ENCODE results near the gene PATZ1.

PATZ1 gene

DNA sequence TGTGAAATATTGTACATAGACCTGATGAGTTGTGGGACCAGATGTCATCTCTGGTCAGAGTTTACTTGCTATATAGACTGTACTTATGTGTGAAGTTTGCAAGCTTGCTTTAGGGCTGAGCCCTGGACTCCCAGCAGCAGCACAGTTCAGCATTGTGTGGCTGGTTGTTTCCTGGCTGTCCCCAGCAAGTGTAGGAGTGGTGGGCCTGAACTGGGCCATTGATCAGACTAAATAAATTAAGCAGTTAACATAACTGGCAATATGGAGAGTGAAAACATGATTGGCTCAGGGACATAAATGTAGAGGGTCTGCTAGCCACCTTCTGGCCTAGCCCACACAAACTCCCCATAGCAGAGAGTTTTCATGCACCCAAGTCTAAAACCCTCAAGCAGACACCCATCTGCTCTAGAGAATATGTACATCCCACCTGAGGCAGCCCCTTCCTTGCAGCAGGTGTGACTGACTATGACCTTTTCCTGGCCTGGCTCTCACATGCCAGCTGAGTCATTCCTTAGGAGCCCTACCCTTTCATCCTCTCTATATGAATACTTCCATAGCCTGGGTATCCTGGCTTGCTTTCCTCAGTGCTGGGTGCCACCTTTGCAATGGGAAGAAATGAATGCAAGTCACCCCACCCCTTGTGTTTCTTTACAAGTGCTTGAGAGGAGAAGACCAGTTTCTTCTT is 66.2 kb downstream of the PATZ1 start:
- Histone ChIP-seq H2AFZ (ENCODE audit: low read length, unreplicated experiment) (no peak overlapping the region), H3K27ac (ENCODE audit: low read depth, low read length) (no peak overlapping the region), H3K79me2 (ENCODE audit: control insufficient read depth, insufficient read depth, low read length, unreplicated experiment) (no peaks in the 10 kb centered on the region), H3K36me3 (ENCODE audit: insufficient read depth, low read length) (no peaks in the 10 kb centered on the region), H3K4me1 (ENCODE audit: control insufficient read depth, insufficient read depth, low read length, unreplicated experiment) (no peaks in the 10 kb centered on the region), H3K27me3 (ENCODE audit: insufficient read depth, low read length) (no peaks in the 10 kb centered on the region), H3K4me3 (ENCODE audit: low read depth, low read length) (no peak overlapping the region)

GRCh38 chr22:31279327-31279669 is 66.8 kb downstream of the PATZ1 start:
- no peaks in the 10 kb centered on the region for H3K27me3 ChIP-seq (ENCODE audit: insufficient read depth, low read length)
- no peak overlapping the region for H2AFZ ChIP-seq (ENCODE audit: low read length, unreplicated experiment)
- no peak overlapping the region for H3K27ac ChIP-seq (ENCODE audit: low read depth, low read length)
- H3K4me1 ChIP-seq (ENCODE audit: control insufficient read depth, insufficient read depth, low read length, unreplicated experiment) = no peaks in the 10 kb centered on the region
- H3K4me3 ChIP-seq (ENCODE audit: low read depth, low read length) = no peak overlapping the region
- no peaks in the 10 kb centered on the region for H3K36me3 ChIP-seq (ENCODE audit: insufficient read depth, low read length)
- H3K79me2 ChIP-seq (ENCODE audit: control insufficient read depth, insufficient read depth, low read length, unreplicated experiment) = no peaks in the 10 kb centered on the region

DNA sequence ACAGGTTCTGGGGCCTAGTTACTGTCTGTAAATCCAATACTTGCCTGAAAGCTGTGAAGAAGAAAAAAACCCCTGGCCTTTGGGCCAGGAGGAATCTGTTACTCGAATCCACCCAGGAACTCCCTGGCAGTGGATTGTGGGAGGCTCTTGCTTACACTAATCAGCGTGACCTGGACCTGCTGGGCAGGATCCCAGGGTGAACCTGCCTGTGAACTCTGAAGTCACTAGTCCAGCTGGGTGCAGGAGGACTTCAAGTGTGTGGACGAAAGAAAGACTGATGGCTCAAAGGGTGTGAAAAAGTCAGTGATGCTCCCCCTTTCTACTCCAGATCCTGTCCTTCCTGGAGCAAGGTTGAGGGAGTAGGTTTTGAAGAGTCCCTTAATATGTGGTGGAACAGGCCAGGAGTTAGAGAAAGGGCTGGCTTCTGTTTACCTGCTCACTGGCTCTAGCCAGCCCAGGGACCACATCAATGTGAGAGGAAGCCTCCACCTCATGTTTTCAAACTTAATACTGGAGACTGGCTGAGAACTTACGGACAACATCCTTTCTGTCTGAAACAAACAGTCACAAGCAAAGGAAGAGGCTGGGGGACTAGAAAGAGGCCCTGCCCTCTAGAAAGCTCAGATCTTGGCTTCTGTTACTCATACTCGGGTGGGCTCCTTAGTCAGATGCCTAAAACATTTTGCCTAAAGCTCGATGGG is 67.4 kb downstream of the PATZ1 start:
- Histone ChIP-seq H3K36me3 (ENCODE audit: insufficient read depth, low read length) (no peaks in the 10 kb centered on the region), H3K27me3 (ENCODE audit: insufficient read depth, low read length) (no peaks in the 10 kb centered on the region), H3K79me2 (ENCODE audit: control insufficient read depth, insufficient read depth, low read length, unreplicated experiment) (no peaks in the 10 kb centered on the region), H3K27ac (ENCODE audit: low read depth, low read length) (no peak overlapping the region), H3K4me1 (ENCODE audit: control insufficient read depth, insufficient read depth, low read length, unreplicated experiment) (no peaks in the 10 kb centered on the region), H3K4me3 (ENCODE audit: low read depth, low read length) (no peak overlapping the region), H2AFZ (ENCODE audit: low read length, unreplicated experiment) (no peak overlapping the region)

DNA sequence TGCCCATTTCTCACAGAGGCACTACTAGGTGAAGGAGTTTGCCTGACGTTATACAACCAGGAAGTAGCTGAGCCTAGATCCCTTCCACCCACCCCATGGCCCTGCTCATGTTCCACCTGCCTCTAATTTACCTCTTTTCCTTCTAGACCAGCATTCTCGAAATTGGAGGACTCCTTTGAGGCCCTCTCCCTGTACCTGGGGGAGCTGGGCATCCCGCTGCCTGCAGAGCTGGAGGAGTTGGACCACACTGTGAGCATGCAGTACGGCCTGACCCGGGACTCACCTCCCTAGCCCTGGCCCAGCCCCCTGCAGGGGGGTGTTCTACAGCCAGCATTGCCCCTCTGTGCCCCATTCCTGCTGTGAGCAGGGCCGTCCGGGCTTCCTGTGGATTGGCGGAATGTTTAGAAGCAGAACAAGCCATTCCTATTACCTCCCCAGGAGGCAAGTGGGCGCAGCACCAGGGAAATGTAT is 68.0 kb downstream of the PATZ1 start:
- H3K79me2 ChIP-seq (ENCODE audit: control insufficient read depth, insufficient read depth, low read length, unreplicated experiment) = no peaks in the 10 kb centered on the region
- no peak overlapping the region for H3K27ac ChIP-seq (ENCODE audit: low read depth, low read length)
- H2AFZ ChIP-seq (ENCODE audit: low read length, unreplicated experiment) = no peak overlapping the region
- H3K4me1 ChIP-seq (ENCODE audit: control insufficient read depth, insufficient read depth, low read length, unreplicated experiment) = no peaks in the 10 kb centered on the region
- H3K36me3 ChIP-seq (ENCODE audit: insufficient read depth, low read length) = no peaks in the 10 kb centered on the region
- no peak overlapping the region for H3K4me3 ChIP-seq (ENCODE audit: low read depth, low read length)
- H3K27me3 ChIP-seq (ENCODE audit: insufficient read depth, low read length) = no peaks in the 10 kb centered on the region

- Histone ChIP-seq H3K4me1 (ENCODE audit: control insufficient read depth, insufficient read depth, low read length, unreplicated experiment) (no peaks in the 10 kb centered on the region), H3K27ac (ENCODE audit: low read depth, low read length) (no peak overlapping the region), H2AFZ (ENCODE audit: low read length, unreplicated experiment) (no peak overlapping the region), H3K4me3 (ENCODE audit: low read depth, low read length) (no peak overlapping the region), H3K27me3 (ENCODE audit: insufficient read depth, low read length) (no peaks in the 10 kb centered on the region), H3K36me3 (ENCODE audit: insufficient read depth, low read length) (no peaks in the 10 kb centered on the region), H3K79me2 (ENCODE audit: control insufficient read depth, insufficient read depth, low read length, unreplicated experiment) (no peaks in the 10 kb centered on the region)
Observed at GRCh38 chr22:31277741-31278140, 68.4 kb downstream of the PATZ1 start.

DNA sequence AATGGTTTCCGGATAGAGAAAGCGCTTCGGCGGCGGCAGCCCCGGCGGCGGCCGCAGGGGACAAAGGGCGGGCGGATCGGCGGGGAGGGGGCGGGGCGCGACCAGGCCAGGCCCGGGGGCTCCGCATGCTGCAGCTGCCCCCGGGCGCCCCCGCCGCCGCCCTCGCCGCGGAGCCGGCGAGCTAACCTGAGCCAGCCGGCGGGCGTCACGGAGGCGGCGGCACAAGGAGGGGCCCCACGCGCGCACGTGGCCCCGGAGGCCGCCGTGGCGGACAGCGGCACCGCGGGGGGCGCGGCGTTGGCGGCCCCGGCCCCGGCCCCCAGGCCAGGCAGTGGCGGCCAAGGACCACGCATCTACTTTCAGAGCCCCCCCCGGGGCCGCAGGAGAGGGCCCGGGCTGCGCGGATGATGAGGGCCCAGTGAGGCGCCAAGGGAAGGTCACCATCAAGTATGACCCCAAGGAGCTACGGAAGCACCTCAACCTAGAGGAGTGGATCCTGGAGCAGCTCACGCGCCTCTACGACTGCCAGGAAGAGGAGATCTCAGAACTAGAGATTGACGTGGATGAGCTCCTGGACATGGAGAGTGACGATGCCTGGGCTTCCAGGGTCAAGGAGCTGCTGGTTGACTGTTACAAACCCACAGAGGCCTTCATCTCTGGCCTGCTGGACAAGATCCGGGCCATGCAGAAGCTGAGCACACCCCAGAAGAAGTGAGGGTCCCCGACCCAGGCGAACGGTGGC is 69.5 kb downstream of the PATZ1 start:
- H3K36me3 ChIP-seq (ENCODE audit: insufficient read depth, low read length) = no peaks in the 10 kb centered on the region
- H3K27ac ChIP-seq (ENCODE audit: low read depth, low read length) = no peak overlapping the region
- H3K4me3 ChIP-seq (ENCODE audit: low read depth, low read length) = no peak overlapping the region
- no peak overlapping the region for H2AFZ ChIP-seq (ENCODE audit: low read length, unreplicated experiment)
- H3K4me1 ChIP-seq (ENCODE audit: control insufficient read depth, insufficient read depth, low read length, unreplicated experiment) = no peaks in the 10 kb centered on the region
- H3K27me3 ChIP-seq (ENCODE audit: insufficient read depth, low read length) = no peaks in the 10 kb centered on the region
- no peaks in the 10 kb centered on the region for H3K79me2 ChIP-seq (ENCODE audit: control insufficient read depth, insufficient read depth, low read length, unreplicated experiment)
